Neural progenitor cell (in vitro differentiated cells): ENCODE measurements around the gene B3GALT4. TPM values are rescaled to one million over a fixed set of nuclear protein-coding genes. Genes with fewer than 3 reads are reported as not detected.

ENCODE experiments used
- DNase-seq: peaks from one replicate; pipeline ENCODE4 v3.0.0-alpha.2; 2016; ENCODE audit warnings: low spot score
- H2AFZ ChIP-seq: fragments of 200-600 bp; sonication (generic); replicated peaks from 2 replicates; pipeline ENCODE4 v1.6.1; 2016; ENCODE audit warnings: antibody characterized with exemption
- H3F3A ChIP-seq: fragments of 200-600 bp; sonication (generic); 2 replicates; pipeline ENCODE4 v1.6.1; 2016; ENCODE audit warnings: antibody characterized with exemption, low read depth
- H3K27ac ChIP-seq: fragments of 200-600 bp; sonication (generic); 2 replicates; pipeline ENCODE4 v1.5.1; 2016; ENCODE audit warnings: mild to moderate bottlenecking
- H3K27me3 ChIP-seq: fragments of 200-600 bp; sonication (generic); 2 replicates; pipeline ENCODE4 v1.6.1; 2016; ENCODE audit warnings: mild to moderate bottlenecking, moderate library complexity
- H3K36me3 ChIP-seq: fragments of 200-600 bp; sonication (generic); 2 replicates; pipeline ENCODE4 v1.5.1; 2016
- H3K4me1 ChIP-seq: fragments of 200-600 bp; sonication (generic); 2 replicates; pipeline ENCODE4 v1.6.1; 2016; ENCODE audit warnings: mixed run types
- H3K4me2 ChIP-seq: fragments of 200-600 bp; sonication (generic); 2 replicates; pipeline ENCODE4 v1.6.1; 2016
- H3K4me3 ChIP-seq: fragments of 200-600 bp; sonication (generic); 2 replicates; pipeline ENCODE4 v1.5.1; 2016
- H3K79me2 ChIP-seq: fragments of 200-600 bp; sonication (generic); 2 replicates; pipeline ENCODE4 v1.6.1; 2016; ENCODE audit warnings: low read depth
- H3K9ac ChIP-seq: fragments of 200-600 bp; sonication (generic); 2 replicates; pipeline ENCODE4 v1.6.1; 2016
- H3K9me3 ChIP-seq: fragments of 200-600 bp; sonication (generic); 2 replicates; pipeline ENCODE4 v1.5.1; 2016; ENCODE audit warnings: low read depth
- H4K20me1 ChIP-seq: fragments of 200-600 bp; sonication (generic); 2 replicates; pipeline ENCODE4 v1.6.1; 2016; ENCODE audit warnings: low read depth
- H3K27ac Mint-ChIP-seq: 3 replicates; pipeline ENCODE4 v1.8.0; 2021; ENCODE audit warnings: mixed read lengths
- H3K27me3 Mint-ChIP-seq: 2 replicates; pipeline ENCODE4 v1.8.0; 2022; ENCODE audit warnings: low read depth, mild to moderate bottlenecking, inconsistent platforms, moderate library complexity, mixed read lengths; ENCODE audit not compliant: insufficient read depth
- H3K36me3 Mint-ChIP-seq: 3 replicates; pipeline ENCODE4 v1.8.0; 2021; ENCODE audit warnings: mixed read lengths
- H3K4me1 Mint-ChIP-seq: 3 replicates; pipeline ENCODE4 v1.8.0; 2021; ENCODE audit warnings: mixed read lengths
- H3K4me3 Mint-ChIP-seq: 3 replicates; pipeline ENCODE4 v1.8.0; 2021; ENCODE audit warnings: mild to moderate bottlenecking, moderate library complexity, mixed read lengths
- H3K9me3 Mint-ChIP-seq: 3 replicates; pipeline ENCODE4 v1.8.0; 2020; ENCODE audit warnings: mixed read lengths
- EZH2 ChIP-seq: fragments of 200-600 bp; sonication (generic); IDR thresholded peaks from 2 replicates; pipeline ENCODE4 v1.6.1; 2017; ENCODE audit warnings: antibody characterized with exemption, mild to moderate bottlenecking, moderate library complexity
- EZH2phosphoT487 ChIP-seq: fragments of 200-600 bp; sonication (generic); IDR thresholded peaks from 2 replicates; pipeline ENCODE4 v1.6.1; 2017; ENCODE audit warnings: antibody characterized with exemption
- total RNA-seq: library from RNA; depleted of rRNA; stranded (reverse); fragments of >200 nt; gene quantifications from 2 replicates; pipeline ENCODE4 v1.2.3, GENCODE V29; 2015; ENCODE audit warnings: low replicate concordance
- TF ChIP-seq, protein P1 (sequence below): fragments of 200-600 bp; sonication (generic); IDR thresholded peaks from 2 replicates; pipeline ENCODE4 v1.5.1; 2017; ENCODE audit warnings: antibody characterized with exemption, mild to moderate bottlenecking

Gene B3GALT4
- total RNA-seq, 1 donor from 2014 or later, result 1.1 TPM

DNA sequence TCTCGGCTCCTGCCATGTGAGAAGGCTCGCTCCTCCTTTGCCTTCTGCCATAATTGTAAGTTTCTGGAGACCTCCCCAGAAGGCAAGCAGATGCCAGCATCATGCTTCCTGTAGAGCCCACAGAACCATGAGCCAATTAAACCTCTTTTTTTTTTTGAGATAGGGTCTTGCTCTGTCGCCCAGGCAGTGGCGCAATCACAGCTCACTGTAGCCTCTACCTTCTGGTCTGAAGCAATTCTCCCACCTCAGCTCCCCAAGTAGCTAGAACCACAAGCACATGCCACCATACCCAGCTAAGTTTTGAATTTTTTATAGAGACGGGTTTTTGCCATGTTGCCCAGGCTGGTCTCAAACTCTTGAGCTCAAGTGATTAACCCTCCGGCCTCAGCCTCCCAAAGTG lies 40.1 kb upstream of the B3GALT4 start:
- Histone ChIP-seq H3F3A (no peaks in the 10 kb centered on the region), H3K4me1 (peaks cover 8% of the 10 kb centered on the region), H3K9me3 (no peaks in the 10 kb centered on the region), H3K27me3 (peaks cover 40% of the 10 kb centered on the region), H3K79me2 (no peaks in the 10 kb centered on the region), H2AFZ (no peak overlapping the region), H3K36me3 (no peaks in the 10 kb centered on the region), H3K9ac (no peak overlapping the region), H4K20me1 (no peaks in the 10 kb centered on the region), H3K4me2 (no peak overlapping the region), H3K4me3 (no peak overlapping the region), H3K27ac (no peak overlapping the region)
- TF ChIP-seq EZH2phosphoT487, result no peak
- TF ChIP-seq, protein P1, sequence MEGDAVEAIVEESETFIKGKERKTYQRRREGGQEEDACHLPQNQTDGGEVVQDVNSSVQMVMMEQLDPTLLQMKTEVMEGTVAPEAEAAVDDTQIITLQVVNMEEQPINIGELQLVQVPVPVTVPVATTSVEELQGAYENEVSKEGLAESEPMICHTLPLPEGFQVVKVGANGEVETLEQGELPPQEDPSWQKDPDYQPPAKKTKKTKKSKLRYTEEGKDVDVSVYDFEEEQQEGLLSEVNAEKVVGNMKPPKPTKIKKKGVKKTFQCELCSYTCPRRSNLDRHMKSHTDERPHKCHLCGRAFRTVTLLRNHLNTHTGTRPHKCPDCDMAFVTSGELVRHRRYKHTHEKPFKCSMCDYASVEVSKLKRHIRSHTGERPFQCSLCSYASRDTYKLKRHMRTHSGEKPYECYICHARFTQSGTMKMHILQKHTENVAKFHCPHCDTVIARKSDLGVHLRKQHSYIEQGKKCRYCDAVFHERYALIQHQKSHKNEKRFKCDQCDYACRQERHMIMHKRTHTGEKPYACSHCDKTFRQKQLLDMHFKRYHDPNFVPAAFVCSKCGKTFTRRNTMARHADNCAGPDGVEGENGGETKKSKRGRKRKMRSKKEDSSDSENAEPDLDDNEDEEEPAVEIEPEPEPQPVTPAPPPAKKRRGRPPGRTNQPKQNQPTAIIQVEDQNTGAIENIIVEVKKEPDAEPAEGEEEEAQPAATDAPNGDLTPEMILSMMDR, result no peak
- no peak for TF ChIP-seq EZH2
- Mint-ChIP-seq H3K27me3 (peaks cover 14% of the 10 kb centered on the region), H3K4me3 (no peak overlapping the region), H3K27ac (no peak overlapping the region), H3K4me1 (peaks cover 14% of the 10 kb centered on the region), H3K36me3 (no peaks in the 10 kb centered on the region), H3K9me3 (no peaks in the 10 kb centered on the region)
- DNase-seq, result no peak

DNA sequence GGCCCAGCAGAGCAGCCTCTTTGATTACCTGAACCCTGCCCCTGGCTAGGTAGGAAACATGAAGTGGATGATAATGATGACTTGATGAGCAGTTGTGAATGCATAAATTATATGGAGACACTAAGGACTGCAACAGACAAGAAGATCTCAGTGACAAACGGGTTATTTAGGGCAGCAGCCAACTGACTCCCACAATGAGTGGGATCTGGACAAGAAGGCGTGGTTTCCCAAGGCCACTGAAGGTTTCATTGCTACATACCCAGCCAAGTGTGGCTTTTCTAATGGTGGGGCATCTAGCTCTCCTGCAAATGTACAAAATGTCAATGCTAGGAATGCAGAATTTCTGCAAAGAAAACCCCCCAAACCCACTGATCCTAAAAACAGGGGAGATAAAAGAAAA lies 39.2 kb upstream of the B3GALT4 start:
- Mint-ChIP-seq H3K4me3 (no peak overlapping the region), H3K36me3 (no peaks in the 10 kb centered on the region), H3K9me3 (no peaks in the 10 kb centered on the region), H3K4me1 (peaks cover 14% of the 10 kb centered on the region), H3K27me3 (peaks cover 19% of the 10 kb centered on the region), H3K27ac (no peak overlapping the region)
- no peaks in the 10 kb centered on the region for H4K20me1 ChIP-seq
- H3K4me3 ChIP-seq, result no peak overlapping the region
- H2AFZ ChIP-seq, result no peak overlapping the region
- no peak overlapping the region for H3K27ac ChIP-seq
- H3K9ac ChIP-seq, result no peak overlapping the region
- no peaks in the 10 kb centered on the region for H3K36me3 ChIP-seq
- H3K9me3 ChIP-seq, result no peaks in the 10 kb centered on the region
- no peaks in the 10 kb centered on the region for H3K79me2 ChIP-seq
- peaks cover 8% of the 10 kb centered on the region for H3K4me1 ChIP-seq
- no peak for DNase-seq
- H3F3A ChIP-seq, result no peaks in the 10 kb centered on the region
- TF ChIP-seq EZH2phosphoT487 (no peak), EZH2 (no peak)
- TF ChIP-seq, protein P1, result no peak
- peaks cover 48% of the 10 kb centered on the region for H3K27me3 ChIP-seq
- H3K4me2 ChIP-seq, result no peak overlapping the region

DNA sequence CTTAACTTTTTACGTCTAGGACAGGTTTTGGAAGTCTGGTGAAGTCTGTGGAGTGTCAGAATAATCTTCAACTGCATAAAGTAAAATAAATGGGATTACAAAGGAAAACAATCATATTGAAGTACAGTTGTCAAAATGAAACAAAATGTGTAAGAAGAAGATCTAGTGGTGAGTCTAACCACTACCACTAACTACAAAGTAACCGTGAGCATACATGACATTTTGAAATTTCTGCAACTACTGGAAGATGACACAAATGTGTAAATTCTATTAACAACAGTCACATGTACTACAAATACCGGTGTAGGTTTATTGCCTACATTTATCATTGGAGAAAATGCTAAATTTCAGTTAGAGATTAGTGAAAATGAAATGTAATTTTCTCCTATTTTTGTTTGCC lies 35.0 kb upstream of the B3GALT4 start:
- no peaks in the 10 kb centered on the region for H3K36me3 ChIP-seq
- H3F3A ChIP-seq, result no peaks in the 10 kb centered on the region
- no peak overlapping the region for H3K4me2 ChIP-seq
- Mint-ChIP-seq H3K9me3 (no peaks in the 10 kb centered on the region), H3K36me3 (no peaks in the 10 kb centered on the region), H3K27me3 (peaks cover 20% of the 10 kb centered on the region), H3K27ac (no peak overlapping the region), H3K4me3 (no peak overlapping the region), H3K4me1 (peaks cover 3% of the 10 kb centered on the region)
- no peak overlapping the region for H3K27ac ChIP-seq
- no peaks in the 10 kb centered on the region for H4K20me1 ChIP-seq
- no peak overlapping the region for H3K9ac ChIP-seq
- H3K4me1 ChIP-seq, result no peaks in the 10 kb centered on the region
- H3K4me3 ChIP-seq, result no peak overlapping the region
- H3K9me3 ChIP-seq, result no peaks in the 10 kb centered on the region
- TF ChIP-seq EZH2phosphoT487 (no peak), EZH2 (no peak)
- TF ChIP-seq, protein P1, result no peak
- H2AFZ ChIP-seq, result no peak overlapping the region
- H3K79me2 ChIP-seq, result no peaks in the 10 kb centered on the region
- no peak for DNase-seq
- H3K27me3 ChIP-seq, result peaks cover 68% of the 10 kb centered on the region
